ENCODE measurements around the gene PHF2.

The PHF2 gene

DNA sequence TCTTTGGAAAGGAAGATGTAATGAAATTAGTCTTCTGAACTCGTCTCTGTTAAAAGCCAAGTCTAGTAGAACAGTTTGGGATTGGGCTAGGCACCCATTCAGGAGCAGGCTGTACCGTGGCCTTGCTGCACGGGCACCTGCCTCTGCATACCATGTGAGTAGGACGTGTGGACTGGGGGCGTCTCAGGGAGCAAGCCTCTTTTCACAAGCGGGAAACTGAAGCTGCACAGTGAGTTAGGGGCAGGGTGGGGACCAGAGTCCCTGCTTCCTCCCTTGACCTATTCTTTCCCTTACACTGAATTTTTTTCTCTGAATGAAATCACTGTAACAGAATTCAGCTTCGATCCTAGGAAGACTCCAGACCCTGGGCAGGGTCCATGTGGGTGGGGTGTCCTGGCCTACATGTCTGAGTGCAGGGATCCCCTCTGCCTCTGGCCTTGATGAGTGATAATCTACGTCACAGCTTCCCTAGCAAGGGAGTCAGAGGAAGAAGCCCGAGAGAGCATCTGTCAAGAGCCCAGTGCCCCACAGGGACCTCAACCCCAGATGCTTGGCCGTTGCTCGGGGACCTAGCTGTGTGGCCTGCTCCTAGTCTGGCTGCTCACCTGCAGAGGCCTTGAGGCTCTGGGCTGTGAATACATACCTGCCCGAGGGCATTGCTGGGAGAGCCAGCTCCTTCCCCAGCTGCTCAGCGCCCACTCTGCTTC is 15.1 kb downstream of the PHF2 start:
- Histone ChIP-seq H3K27ac (ENCODE audit: low read length) (no peak overlapping the region), H3K4me1 (ENCODE audit: low read length) (no peaks in the 10 kb centered on the region), H3K9me3 (replicated peaks; ENCODE audit: insufficient read depth, low read length) (no peaks in the 10 kb centered on the region), H3K79me2 (ENCODE audit: low read length) (peaks cover 34% of the 10 kb centered on the region), H2AFZ (ENCODE audit: low read length) (no peak overlapping the region), H3F3A (ENCODE audit: insufficient read depth, low read length) (no peaks in the 10 kb centered on the region), H3K27me3 (replicated peaks; ENCODE audit: insufficient read depth, low read length) (no peaks in the 10 kb centered on the region), H3K9me2 (replicated peaks; ENCODE audit: insufficient read depth, low read length) (no peaks in the 10 kb centered on the region), H3K4me3 (ENCODE audit: low read length) (no peak overlapping the region), H4K20me1 (ENCODE audit: insufficient read depth, low read length) (no peaks in the 10 kb centered on the region; the same call in 1 of the 2 replicates), H3K9ac (ENCODE audit: low read length) (no peak overlapping the region), H3K36me3 (replicated peaks; ENCODE audit: insufficient read depth, low read length) (no peaks in the 10 kb centered on the region), H3K4me2 (ENCODE audit: low read depth, low read length) (no peak overlapping the region)
- TF ChIP-seq, protein P1, sequence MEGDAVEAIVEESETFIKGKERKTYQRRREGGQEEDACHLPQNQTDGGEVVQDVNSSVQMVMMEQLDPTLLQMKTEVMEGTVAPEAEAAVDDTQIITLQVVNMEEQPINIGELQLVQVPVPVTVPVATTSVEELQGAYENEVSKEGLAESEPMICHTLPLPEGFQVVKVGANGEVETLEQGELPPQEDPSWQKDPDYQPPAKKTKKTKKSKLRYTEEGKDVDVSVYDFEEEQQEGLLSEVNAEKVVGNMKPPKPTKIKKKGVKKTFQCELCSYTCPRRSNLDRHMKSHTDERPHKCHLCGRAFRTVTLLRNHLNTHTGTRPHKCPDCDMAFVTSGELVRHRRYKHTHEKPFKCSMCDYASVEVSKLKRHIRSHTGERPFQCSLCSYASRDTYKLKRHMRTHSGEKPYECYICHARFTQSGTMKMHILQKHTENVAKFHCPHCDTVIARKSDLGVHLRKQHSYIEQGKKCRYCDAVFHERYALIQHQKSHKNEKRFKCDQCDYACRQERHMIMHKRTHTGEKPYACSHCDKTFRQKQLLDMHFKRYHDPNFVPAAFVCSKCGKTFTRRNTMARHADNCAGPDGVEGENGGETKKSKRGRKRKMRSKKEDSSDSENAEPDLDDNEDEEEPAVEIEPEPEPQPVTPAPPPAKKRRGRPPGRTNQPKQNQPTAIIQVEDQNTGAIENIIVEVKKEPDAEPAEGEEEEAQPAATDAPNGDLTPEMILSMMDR (IDR thresholded peaks at IDR 0.05; ENCODE audit: low read length), result no peak
- TF ChIP-seq EZH2phosphoT487 (IDR thresholded peaks at IDR 0.05; ENCODE audit: low read length) (no peak), EZH2 (optimal IDR thresholded peaks at IDR 0.05; ENCODE audit: low read depth, low read length) (no peak)
- no peak for DNase-seq

DNA sequence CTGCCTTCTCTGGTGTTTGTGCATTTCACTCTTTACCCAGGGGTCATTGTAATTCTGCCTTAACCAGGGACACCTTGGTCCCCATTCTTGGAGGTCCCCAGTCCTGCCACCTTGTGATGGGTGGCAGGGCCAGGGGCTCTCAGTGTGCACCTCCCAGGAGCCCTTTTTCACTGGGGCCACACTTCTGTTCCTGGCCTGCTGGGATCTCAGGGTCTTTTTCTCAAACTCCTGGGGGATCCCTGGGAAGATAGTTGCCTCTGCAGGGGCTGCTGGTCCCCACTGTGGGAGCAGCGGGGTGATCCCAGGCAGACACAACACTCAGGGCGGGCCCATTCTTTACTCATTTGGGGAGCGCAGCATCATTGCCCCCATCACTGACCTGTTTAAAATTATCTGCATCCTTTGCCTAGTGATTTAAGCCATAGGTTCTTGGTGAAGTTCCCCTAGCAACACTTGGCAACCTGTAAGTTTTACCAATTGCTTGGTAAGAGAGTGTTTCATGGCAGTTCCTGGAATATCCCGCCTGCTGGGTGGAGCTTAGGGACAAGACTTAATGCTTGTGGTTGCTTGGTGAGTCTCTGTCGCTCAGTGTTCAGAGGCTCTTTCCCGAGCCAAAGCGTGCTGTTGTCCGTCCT is 15.7 kb downstream of the PHF2 start:
- no peaks in the 10 kb centered on the region for H4K20me1 ChIP-seq (ENCODE audit: insufficient read depth, low read length)
- no peak overlapping the region for H3K4me3 ChIP-seq (ENCODE audit: low read length)
- H2AFZ ChIP-seq (ENCODE audit: low read length), result no peak overlapping the region
- H3K4me1 ChIP-seq (ENCODE audit: low read length), result no peaks in the 10 kb centered on the region
- H3K27me3 ChIP-seq (replicated peaks; ENCODE audit: insufficient read depth, low read length), result no peaks in the 10 kb centered on the region
- H3F3A ChIP-seq (ENCODE audit: insufficient read depth, low read length), result no peaks in the 10 kb centered on the region
- H3K9me2 ChIP-seq (replicated peaks; ENCODE audit: insufficient read depth, low read length), result no peaks in the 10 kb centered on the region
- no peak overlapping the region for H3K27ac ChIP-seq (ENCODE audit: low read length)
- H3K36me3 ChIP-seq (replicated peaks; ENCODE audit: insufficient read depth, low read length), result no peaks in the 10 kb centered on the region
- DNase-seq, result no peak
- no peak overlapping the region for H3K9ac ChIP-seq (ENCODE audit: low read length)
- peaks cover 28% of the 10 kb centered on the region for H3K79me2 ChIP-seq (ENCODE audit: low read length)
- no peaks in the 10 kb centered on the region for H3K9me3 ChIP-seq (replicated peaks; ENCODE audit: insufficient read depth, low read length)
- H3K4me2 ChIP-seq (ENCODE audit: low read depth, low read length), result no peak overlapping the region
- TF ChIP-seq EZH2 (optimal IDR thresholded peaks at IDR 0.05; ENCODE audit: low read depth, low read length) (no peak), EZH2phosphoT487 (IDR thresholded peaks at IDR 0.05; ENCODE audit: low read length) (no peak)
- TF ChIP-seq, protein P1 (IDR thresholded peaks at IDR 0.05; ENCODE audit: low read length), result no peak

DNA sequence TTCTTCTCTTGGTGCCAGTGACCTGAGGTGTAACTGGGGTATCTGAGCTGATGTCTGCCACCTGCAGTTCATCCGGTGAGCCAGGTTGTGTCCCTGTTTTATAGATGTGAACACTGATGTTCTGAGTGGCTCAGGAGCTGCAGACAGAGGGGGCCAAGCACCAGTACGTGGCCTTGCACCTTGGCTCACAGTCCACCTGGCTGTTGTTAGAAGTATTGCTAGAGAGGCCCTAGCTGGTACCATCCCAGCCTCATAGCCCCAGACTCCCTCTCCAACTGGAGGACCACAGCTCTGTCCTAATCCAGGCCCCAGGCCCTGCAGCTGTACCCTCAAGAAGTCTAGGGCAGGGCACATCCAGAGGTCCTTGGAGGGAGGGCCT is 16.2 kb downstream of the PHF2 start:
- Histone ChIP-seq H3K36me3 (replicated peaks; ENCODE audit: insufficient read depth, low read length) (no peaks in the 10 kb centered on the region), H3K79me2 (ENCODE audit: low read length) (peaks cover 23% of the 10 kb centered on the region), H3K4me1 (ENCODE audit: low read length) (no peaks in the 10 kb centered on the region), H3K4me2 (ENCODE audit: low read depth, low read length) (no peak overlapping the region), H3K27me3 (replicated peaks; ENCODE audit: insufficient read depth, low read length) (no peaks in the 10 kb centered on the region), H2AFZ (ENCODE audit: low read length) (no peak overlapping the region), H3K9me3 (replicated peaks; ENCODE audit: insufficient read depth, low read length) (no peaks in the 10 kb centered on the region), H3K9me2 (replicated peaks; ENCODE audit: insufficient read depth, low read length) (no peaks in the 10 kb centered on the region), H3K9ac (ENCODE audit: low read length) (no peak overlapping the region), H4K20me1 (ENCODE audit: insufficient read depth, low read length) (no peaks in the 10 kb centered on the region), H3K4me3 (ENCODE audit: low read length) (no peak overlapping the region), H3F3A (ENCODE audit: insufficient read depth, low read length) (no peaks in the 10 kb centered on the region), H3K27ac (ENCODE audit: low read length) (no peak overlapping the region)
- TF ChIP-seq EZH2 (optimal IDR thresholded peaks at IDR 0.05; ENCODE audit: low read depth, low read length) (no peak), EZH2phosphoT487 (IDR thresholded peaks at IDR 0.05; ENCODE audit: low read length) (no peak)
- TF ChIP-seq, protein P1 (IDR thresholded peaks at IDR 0.05; ENCODE audit: low read length), result no peak
- DNase-seq, result no peak
